HG03045 (cell line): ENCODE results near the gene THAP4.

Source experiments
- ATAC-seq: cut with Tn5 transposase; IDR thresholded peaks from one replicate; pipeline ENCODE4 v1.9.1; 2021; ENCODE audit warnings: mild to moderate bottlenecking, moderate library complexity; ENCODE audit not compliant: unreplicated experiment

THAP4 gene

DNA sequence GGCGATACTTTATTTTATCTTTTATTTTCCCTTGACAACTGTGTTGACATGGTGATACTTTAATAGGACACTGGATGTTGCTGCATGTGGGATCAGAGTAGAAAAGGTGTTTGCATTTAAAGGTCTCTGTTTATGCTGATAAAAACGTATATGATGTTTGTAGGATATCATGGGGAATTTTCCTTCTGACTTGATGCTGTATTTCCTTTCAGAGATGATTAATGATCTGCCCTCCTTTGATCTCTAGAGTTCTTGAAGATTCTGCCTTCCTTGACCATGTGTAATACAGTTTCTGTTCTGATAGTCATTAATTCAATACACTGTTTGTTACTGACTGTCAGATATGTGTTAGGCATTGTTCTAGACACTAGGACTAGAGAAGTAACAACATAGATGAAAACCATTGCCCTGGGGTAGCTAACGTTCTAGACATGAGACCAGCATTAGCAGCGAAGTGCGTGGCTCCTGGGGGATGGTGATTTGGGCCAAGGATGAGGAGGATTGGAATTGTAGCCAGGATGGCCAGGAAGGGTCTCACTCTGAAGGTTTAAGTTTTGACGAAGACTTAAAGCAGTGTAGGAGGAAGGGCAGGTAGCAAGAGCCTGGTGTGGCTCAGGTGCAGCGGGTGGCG lies 3.3 kb upstream of the THAP4 start:
- no peak for ATAC-seq

DNA sequence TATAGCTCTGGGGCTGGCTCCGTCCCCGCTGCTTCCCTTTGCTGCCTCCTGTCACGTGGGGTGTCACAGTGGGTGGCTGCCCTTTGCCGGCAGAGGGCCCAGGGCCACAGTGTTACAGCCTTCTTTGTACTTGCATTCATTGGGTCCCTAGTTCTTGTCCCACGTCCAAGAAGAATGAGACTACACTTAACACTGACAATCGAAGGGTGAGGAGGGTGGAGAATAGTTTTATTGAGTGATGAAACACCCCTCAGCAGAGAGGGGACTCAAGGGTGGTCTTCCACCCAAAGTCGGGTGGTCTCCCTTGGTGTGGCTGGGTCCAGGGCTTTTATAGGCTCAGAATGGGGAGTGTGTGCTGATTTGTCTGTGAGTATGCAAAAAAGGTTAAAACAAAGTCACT lies 2.4 kb upstream of the THAP4 start:
- ATAC-seq, result no peak

DNA sequence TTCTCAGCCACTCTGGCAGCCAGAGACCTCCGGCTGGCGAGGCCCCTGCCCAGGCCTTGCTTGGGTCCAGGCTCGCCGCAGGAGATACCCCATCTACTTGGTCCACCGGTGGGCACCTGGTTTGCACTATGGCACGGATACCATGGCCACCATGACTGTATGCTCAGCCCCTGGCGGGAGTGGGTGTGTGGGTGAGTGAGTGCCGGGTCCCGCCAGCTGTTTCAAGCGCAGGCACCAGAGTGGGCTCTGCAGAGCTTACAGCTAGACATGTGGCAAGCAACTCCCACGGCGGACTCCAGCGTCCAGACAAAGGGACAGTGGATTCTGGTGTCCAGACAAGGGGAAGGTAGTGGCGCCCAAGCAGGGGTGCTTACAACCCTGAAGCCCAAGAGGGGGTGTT lies 2.0 kb upstream of the THAP4 start:
- ATAC-seq, result no peak

DNA sequence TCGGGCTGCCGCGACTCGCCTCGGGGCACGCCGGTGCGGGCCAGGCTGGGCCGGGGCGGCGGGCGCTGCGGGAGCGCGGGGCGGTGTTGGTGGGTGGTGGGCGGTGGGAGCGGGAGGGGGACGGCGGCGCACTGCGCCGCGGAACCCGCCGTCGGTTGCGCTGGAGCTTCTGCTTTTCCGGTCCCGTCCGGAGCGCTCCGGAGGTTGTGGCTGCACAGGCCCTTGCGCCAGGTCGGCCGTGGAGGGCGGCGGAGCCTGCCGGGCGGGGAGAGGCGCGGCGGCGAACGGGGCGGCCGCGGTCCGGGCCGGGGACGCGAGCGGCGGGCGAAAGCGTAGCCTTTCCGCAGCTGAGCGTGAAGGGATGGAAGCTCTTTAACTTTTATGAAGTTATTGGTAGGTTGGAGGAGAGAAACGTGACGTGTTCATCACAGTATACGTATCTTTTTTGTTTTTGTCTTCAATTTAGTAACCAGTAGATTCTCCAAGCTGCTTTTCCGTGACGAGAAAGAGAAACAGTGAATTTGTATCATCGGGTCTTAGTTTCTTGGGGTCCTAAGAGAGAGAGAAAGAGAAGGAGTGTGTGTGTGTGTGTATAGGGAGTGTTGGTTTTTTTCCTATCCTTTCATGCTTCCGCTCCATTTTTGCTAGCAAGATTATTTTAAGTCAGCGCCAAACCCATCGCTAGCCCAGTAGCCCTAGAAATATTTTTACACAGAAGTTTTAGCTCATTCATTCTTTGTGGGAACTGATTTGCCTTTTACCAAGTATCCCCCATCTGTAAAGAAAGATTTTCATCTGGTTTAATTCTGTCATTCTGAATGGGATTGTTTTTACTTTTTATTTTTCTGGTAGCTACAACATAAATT lies 1.1 kb upstream of the THAP4 start:
- ATAC-seq, result peak; percentile 16

DNA sequence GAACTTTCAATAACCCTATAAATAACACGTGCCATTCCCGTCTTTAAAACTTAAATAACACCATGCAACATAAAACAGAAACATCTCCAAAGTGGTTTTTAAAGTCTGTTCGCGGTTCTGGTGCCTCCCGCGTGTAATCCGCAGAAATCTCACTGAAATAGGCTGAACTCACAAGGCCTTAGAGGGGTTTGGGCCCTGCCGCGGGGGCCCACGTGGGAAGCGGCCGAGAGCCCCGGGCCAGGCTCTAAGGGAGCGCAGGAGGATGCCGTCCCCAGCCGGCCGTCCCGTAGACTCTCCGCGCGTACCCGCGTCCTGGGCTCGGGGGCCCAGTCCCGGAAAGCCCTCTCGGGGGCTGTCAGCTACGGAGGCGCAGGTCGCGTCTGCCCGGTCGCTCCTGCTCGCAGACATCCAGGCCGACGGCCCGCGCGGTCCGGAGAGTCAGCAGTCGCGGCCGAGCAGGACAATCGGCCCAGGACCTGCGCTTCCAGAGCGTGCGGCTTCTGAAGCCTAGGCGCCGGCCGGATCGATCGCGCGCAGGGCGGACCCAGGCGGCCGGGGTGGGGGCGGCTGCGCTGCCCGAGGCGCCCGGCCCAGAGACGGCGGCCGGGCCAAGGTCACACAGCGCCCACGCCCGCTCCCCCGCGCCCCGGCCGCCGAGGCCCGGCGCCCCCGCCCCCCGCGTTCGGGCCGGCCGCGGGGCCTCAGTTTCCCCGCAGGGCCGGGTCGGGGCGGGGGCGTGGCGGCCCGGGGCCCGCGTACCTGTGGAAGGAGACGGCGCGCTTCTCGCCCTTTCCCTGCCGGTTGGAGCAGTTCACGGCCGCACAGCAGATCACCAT lies 558 bp downstream of the THAP4 start:
- peak; percentile 27 for ATAC-seq

DNA sequence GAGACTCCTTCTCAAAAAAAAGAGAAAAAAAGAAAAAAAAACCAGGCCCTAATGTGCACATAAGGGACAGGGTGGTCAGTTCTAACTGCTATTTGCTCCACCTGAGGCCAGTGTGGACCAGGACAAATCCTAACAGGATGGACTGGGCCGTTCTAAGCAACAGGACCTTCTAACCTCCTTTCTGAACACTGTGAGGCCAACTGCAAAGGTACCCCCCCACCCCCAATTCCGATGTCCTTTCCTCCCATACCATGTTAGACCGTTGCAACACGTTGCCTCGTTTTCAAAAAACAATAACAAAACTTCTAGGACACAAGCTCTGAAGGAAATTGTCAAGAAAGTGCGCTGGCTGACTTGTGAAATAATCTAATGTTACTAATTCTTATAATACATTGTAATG lies 1.2 kb downstream of the THAP4 start:
- ATAC-seq, result no peak

- no peak for ATAC-seq
Observed at GRCh38 chr2:241633561-241633960, 3.4 kb downstream of the THAP4 start.

DNA sequence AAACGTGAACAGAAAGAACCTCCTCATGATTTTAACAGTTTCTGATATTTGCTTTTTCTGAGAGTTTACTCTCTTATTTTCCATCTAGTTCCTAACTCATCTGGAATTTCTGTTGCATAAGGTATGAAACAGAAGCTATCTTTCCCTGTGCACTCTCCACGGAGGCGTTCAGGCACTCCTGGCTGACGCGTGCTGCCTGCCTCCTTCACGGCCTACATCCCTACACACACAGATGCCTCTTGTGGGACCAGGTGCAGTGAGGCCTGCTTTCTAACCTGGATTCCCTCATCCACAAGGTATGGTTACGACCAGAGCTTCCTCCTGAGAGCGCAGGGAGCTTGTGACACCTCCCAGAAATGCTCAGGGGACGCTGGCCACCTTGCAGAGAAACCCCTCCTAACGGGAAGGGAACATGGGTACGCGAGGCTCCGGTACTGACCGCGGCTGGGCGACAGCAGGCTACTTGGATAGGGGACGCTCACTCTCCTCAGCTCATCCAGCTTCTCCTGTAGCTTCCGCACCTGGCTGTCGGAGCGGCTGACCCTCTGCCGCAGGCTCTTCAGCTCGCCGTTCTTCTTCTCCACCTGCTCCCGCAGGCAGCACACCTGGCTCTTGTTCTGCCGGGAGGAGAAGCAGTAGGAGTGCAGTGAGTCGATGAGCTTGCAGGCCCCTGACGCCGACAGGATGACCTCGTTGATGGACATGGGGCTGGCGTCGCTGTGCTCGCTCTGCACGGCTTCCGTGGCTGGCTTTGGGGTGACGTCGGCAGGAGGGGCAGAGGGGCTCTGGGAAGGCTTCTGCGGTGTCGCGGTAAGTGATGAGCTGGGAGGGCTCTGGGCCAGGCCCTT lies 4.3 kb downstream of the THAP4 start:
- no peak for ATAC-seq

DNA sequence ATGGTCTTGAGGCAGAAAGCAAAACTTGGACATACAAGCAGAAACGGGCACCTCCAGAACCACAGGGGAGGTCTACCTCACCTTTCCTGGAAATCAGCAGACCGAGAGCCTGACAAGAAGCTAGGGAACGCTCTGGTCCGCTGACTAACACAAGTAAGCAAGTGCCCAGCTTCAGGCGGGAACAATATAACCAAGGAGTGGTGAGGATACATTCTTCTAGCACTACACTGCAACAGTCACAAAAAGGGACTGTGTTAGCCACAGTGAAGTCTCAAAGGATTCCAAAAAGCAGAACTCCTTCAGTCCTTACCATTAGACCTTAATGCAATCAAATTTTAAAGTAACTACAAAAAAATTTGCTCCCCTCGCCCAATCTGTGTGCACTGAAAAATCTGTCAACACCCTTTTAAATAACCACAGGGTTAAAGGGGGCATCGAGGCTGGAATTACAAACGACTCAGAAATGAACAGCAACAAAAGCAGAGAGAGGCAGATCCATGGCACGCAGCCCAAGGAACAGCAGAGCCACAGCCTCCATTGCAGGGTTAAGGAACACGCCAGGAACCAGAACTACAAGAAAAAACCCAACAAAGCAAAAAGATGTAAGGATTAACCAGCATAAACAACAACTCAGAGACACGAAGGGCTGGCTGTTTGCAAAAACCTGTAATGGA lies 7.1 kb downstream of the THAP4 start:
- ATAC-seq, result no peak

GRCh38 chr2:241627675-241628074 lies 9.3 kb downstream of the THAP4 start:
- ATAC-seq, result no peak

DNA sequence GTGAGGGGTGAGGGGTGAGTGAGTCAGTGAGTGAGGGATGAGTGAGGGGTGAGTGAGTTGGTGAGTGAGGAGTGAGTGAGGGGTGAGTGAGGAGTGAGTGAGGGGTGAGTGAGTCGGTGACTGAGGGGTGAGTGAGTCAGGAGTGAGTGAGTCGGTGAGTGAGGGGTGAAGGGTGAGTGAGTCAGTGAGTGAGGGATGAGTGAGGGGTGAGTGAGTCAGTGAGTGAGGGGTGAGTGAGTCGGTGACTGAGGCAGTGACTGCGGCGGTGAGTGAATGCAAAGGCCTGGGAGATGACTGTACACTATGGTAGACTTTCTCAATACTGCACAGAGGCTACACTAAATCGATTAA lies 16.6 kb downstream of the THAP4 start:
- no peak for ATAC-seq

- ATAC-seq, result no peak
Observed at GRCh38 chr2:241619597-241620418, 17.1 kb downstream of the THAP4 start.

- ATAC-seq, result no peak
Observed at GRCh38 chr2:241618829-241619228, 18.1 kb downstream of the THAP4 start.

- ATAC-seq, result no peak
Observed at GRCh38 chr2:241618296-241618805, 18.6 kb downstream of the THAP4 start.

- no peak for ATAC-seq
Observed at GRCh38 chr2:241617431-241618154, 19.4 kb downstream of the THAP4 start.

- ATAC-seq, result no peak
Observed at GRCh38 chr2:241616168-241617125, 20.5 kb downstream of the THAP4 start.

DNA sequence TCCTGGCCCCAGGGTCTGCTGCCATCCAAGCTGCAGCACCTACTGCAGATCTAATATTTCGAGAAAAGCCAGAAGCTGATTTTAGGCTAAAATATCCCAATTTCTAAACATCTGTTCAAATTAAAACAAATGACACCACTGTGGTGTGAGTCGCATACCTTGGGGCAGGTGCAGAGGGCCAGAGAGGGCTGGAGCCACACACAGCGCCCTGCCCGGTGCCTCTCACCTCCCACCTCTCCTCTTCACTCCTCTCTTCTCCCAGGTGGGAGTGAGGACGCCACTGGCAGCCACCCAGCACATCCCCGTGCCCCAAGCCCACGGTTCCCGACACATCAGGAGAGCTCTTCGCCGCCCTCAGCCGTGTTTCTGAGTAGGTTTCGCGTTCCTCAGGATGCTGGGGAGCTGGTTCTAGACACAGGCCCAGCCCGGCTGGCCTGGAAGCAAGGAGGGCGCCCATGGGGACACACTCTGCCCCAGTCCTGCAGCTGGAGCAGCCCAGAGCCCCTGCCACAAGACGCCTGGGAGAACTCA lies 21.4 kb downstream of the THAP4 start:
- no peak for ATAC-seq
